ENCODE results near the gene LPP.

LPP gene

GRCh38 chr3:188304501-188304900 lies 150.5 kb downstream of the LPP start:
- DNase-seq = no peak

DNA sequence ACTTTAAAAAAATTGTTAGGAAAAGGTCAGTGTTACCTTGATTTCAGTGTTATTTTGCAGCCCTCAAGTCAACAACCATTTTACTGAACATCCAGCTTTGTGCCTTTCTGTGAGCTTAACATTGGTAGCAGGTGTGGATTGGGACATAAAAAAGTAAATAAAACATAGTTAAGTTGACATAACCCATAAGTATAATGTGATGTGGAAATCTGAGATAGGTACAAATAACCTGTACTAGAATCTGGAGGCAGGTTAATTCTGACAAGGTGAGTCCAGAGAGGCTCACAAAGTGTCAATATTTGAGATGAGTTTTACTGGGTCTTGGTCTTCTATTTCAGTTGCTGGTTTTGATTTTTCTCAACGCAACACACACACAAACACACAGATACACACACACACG lies 151.3 kb downstream of the LPP start:
- no peak for DNase-seq

DNA sequence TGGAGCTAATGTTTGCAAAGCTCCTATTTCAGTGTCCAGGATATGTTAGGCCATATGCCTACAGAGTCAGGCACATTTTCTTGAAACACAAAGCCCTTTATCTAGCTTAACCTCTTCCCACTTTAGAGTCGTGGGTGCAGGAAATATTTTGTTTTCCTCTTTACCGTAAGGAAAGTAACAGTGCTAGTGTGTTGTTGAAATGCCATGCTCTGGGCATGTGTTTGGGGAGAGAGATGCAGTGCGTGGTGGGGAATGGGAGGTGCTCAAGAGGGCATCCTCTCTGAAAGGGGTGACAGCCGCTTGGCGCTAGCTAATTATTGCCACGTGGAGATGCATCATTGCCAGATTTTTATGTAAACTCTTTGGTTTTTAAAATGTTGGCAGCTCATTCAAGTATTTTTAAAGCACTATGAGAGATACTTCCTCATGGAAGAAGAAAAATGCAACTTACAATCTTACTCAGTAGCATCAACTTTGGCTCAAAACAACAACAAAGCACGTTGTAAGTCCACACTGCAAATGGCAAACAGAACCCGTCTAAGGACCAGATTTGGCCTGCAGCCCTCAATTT lies 152.6 kb downstream of the LPP start:
- no peak for DNase-seq

GRCh38 chr3:188309437-188310269 lies 155.7 kb downstream of the LPP start:
- DNase-seq = no peak

GRCh38 chr3:188310270-188310710 lies 156.3 kb downstream of the LPP start:
- no peak for DNase-seq

DNA sequence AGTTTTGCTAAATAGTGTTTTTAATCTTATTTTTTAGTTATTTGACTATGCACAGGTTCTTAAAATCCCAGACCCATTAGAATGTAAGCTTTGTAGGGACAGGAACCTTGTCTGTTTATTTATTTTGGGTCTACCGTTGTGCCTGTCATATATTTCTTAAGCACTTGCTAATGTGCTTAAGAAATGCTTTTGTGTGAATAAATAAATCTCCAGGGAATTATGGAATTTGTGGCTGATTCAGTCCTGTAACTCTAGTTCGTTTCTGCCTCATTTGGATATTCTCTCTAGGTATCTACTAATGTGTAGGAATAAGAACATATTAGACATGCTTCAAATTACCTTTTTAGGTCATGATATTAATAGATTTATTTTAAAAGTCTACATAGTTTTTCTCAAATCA lies 161.6 kb downstream of the LPP start:
- DNase-seq = no peak

GRCh38 chr3:188316021-188316722 lies 162.2 kb downstream of the LPP start:
- DNase-seq = no peak

GRCh38 chr3:188316723-188317070 lies 162.7 kb downstream of the LPP start:
- no peak for DNase-seq

DNA sequence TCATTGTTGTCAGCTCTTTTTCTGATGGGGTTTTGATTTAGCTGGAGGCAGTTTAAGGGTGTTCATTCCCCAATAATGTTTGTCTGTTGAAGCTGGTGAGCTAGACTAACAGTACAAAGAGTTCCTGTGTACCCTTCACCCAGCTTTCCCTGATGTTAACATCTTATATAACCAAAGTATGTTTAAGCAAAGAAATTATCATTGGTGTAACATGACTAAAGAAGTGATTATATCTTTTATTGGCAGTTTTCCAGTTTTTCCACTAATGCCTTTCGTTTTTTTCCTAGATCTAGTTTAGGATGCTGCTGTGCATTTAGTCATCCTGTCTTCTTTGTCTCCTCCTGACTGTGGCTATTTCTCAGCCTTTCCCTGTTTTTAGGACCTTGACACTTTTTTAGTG lies 165.6 kb downstream of the LPP start:
- DNase-seq = no peak

GRCh38 chr3:188320757-188321156 lies 166.8 kb downstream of the LPP start:
- DNase-seq = no peak

DNA sequence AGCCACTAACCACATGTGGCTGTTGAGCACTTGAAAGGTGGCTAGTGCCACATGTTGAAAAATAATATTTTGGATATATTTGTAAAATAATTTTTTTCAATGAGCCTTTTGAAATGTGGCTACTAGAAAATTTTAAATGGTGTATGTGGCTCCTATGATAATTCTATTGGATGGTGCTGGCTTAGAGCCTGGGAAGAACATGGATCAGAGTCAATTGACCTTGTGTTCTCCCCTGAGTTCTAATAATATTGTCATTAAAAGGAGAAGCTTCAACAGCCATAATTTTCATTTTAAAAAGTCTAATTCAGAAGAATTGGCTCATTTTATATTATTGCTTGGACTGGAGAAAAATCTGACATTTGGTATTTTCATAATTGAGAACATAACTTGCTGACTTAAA lies 167.3 kb downstream of the LPP start:
- no peak for DNase-seq

GRCh38 chr3:188322135-188322887 lies 168.4 kb downstream of the LPP start:
- no peak for DNase-seq

DNA sequence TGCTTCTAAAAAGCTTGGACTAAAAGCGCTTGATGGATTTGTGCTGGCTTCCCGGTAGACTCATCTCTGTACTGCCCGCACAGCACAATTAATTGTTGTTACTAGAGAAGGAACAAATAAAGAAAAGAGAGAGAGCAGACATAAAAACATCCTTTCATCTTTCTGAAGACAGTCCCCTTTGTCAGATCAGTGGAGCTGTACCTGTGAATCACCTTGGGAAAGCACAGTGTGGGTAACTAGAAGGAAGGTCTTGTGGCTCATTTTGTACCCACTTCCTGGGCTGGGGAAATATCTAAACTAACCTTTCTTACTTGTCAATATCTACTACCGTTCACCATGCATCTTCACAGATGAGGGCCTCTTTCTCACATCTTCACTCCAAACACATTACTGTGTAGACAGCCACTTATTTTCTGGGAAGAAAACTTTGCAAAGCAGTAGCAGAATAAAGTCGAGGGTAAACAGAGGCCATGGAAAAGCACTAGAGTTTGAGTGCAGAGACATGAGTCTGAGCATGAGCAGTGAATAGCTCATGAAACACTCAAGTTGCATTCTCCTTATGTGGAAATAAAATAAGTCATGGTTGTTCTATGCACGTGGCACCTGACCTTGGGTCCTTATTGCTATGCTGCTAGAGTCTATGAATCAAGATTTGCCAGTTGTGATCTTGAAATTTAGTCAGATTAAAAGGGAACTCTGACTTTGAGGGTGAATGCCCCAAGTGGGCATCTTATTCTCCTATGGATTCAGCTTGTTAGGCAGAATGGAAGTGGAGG lies 169.3 kb downstream of the LPP start:
- no peak for DNase-seq

GRCh38 chr3:188326111-188326510 lies 172.2 kb downstream of the LPP start:
- DNase-seq = no peak

- DNase-seq = no peak
Observed at GRCh38 chr3:188326968-188327367, 173.0 kb downstream of the LPP start.

DNA sequence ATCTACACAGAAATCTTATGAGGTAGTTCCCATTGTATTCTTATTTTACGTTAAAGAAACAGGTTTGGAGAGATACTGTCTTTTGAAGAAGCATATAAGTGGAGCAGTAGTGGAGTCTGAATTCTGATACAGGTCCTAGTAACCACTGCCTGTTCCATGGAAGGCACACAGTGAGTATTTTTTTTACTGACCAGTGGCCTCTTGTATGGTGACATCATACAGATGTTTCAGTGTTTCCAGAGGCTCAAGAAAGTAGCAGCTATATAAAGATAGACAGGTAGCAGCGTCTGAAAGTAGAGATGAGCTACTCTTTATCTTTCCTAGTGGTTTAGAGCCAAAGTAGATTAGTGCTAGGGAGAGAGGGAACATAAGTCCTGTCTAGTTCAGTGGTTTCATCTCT lies 173.5 kb downstream of the LPP start:
- no peak for DNase-seq

- DNase-seq = no peak
Observed at GRCh38 chr3:188330138-188330537, 176.2 kb downstream of the LPP start.

- DNase-seq = no peak
Observed at GRCh38 chr3:188331166-188331565, 177.2 kb downstream of the LPP start.

GRCh38 chr3:188332085-188332484 lies 178.1 kb downstream of the LPP start:
- DNase-seq = no peak

DNA sequence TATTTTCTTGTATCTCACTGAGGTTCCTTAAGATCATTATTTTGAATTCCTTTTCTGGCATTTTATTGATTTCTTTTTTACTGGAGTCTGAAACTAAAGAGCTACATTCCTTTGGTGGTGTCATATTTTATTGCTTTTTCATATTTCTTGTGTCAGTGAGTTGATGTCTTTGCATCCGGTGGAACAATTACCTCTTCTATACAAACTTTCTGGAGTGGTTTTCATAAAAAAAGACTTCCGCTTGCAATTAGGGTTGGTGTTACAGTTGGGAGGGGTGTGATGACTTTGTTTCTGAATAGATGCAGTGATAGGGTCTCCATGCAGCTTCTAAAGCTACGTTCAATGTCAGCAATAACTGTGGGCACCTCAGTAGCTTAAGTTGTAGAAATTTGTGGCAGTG lies 181.7 kb downstream of the LPP start:
- DNase-seq = no peak

DNA sequence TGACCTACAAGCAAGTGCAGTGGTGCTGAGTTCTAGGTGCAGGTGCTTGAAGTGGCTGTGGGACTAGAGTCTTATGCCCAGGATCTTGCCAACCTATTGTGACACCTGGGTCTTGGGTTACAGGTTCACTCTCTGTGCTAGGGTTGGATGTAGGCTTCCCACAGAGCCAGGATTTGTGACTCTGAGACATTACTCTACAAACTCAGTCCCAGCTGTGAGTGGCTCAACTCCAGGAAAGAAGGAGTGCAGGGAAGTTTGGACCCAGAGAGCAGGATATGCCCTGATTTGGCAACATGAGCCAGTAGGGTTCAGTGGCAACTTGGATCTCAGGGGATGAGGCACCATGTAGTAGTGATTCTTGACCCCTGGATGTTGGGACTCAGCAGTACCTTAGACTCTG lies 182.2 kb downstream of the LPP start:
- no peak for DNase-seq

GRCh38 chr3:188337232-188337631 lies 183.3 kb downstream of the LPP start:
- no peak for DNase-seq

DNA sequence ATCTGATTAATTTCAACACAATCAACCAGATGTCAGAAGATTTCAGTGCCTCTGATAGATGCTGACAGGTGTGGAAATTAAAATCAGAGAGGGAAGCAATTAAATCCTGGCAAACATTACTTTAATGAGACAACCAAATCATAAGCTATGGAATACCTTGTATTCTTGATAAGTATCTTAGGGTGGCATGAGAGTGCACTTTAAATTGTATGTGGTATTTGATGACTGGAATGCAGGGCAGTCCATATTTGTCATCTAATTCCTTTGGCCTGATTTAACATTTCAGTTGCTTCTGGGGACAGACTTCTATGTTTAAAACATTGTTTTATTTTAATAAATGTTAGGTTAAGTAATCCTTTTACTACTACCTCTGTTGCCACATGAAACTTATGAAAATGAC lies 184.1 kb downstream of the LPP start:
- DNase-seq = no peak
